SK-N-MC (cell line): ENCODE measurements around the gene CDK7.
"Not testable (repeated sequence)": the region's sequence is repeated elsewhere in the genome, so short reads cannot be mapped to it uniquely, and the experiment has no call there.

Experiments
- DNase-seq: peaks from one replicate; pipeline ENCODE4 v3.0.0-alpha.2; 2011; ENCODE audit warnings: low read depth, low spot score
- H3K27ac ChIP-seq: fragments of 200-600 bp; sonication (generic); 2 replicates; pipeline ENCODE4 v1.5.1; 2016; ENCODE audit warnings: mixed run types
- H3K36me3 ChIP-seq: fragments of 200-600 bp; sonication (generic); 2 replicates; pipeline ENCODE4 v1.6.1; 2017; ENCODE audit warnings: antibody characterized with exemption, low read length, mixed read lengths; ENCODE audit not compliant: insufficient read depth
- H3K4me3 ChIP-seq: fragments of 200-600 bp; sonication (generic); 2 replicates; pipeline ENCODE4 v1.5.1; 2016
- H3K9ac ChIP-seq: fragments of 200-600 bp; sonication (generic); 2 replicates; pipeline ENCODE4 v1.8.0; 2017; ENCODE audit warnings: mixed run types, mixed read lengths; ENCODE audit not compliant: insufficient read length
- H3K9me3 ChIP-seq: fragments of 200-600 bp; sonication (generic); 2 replicates; pipeline ENCODE4 v1.6.1; 2017; ENCODE audit warnings: low read depth, mild to moderate bottlenecking, antibody characterized with exemption, low read length, moderate library complexity, mixed read lengths
- EZH2 ChIP-seq: fragments of 200-600 bp; sonication (generic); IDR thresholded peaks from one replicate; pipeline ENCODE4 v1.6.1; 2017; ENCODE audit warnings: antibody characterized with exemption
- FOXP2 ChIP-seq: optimal IDR thresholded peaks from 2 replicates; pipeline ENCODE3; 2011; ENCODE audit warnings: mild to moderate bottlenecking, moderate library complexity; ENCODE audit not compliant: insufficient read depth; ENCODE audit errors: extremely low read length, control extremely low read depth
- POLR2AphosphoS5 ChIP-seq: IDR thresholded peaks from 2 replicates; pipeline ENCODE4 v1.6.1; 2012; ENCODE audit warnings: mild to moderate bottlenecking, low read depth, low read length, borderline replicate concordance

The CDK7 gene

GRCh38 chr5:69248019-69248418 is 13.3 kb downstream of the CDK7 start:
- Histone ChIP-seq H3K9ac (no peak overlapping the region), H3K9me3 (0 out of 2 replicates have a peak, but pooled peaks cover 2% of the 10 kb centered on the region), H3K27ac (no peak overlapping the region), H3K4me3 (no peak overlapping the region), H3K36me3 (peaks cover 14% of the 10 kb centered on the region; the same call in 1 of the 2 replicates)
- no peak for TF ChIP-seq EZH2
- no peak for TF ChIP-seq FOXP2
- no peak for TF ChIP-seq POLR2AphosphoS5
- DNase-seq = no peak

- H3K36me3 ChIP-seq = 0 out of 2 replicates have a peak, but pooled peaks cover 8% of the 10 kb centered on the region
- H3K4me3 ChIP-seq = no peak overlapping the region
- 0 out of 2 replicates have a peak, but pooled peaks cover 2% of the 10 kb centered on the region for H3K9me3 ChIP-seq
- no peak overlapping the region for H3K27ac ChIP-seq
- no peak for DNase-seq
- TF ChIP-seq EZH2 (no peak), FOXP2 (no peak), POLR2AphosphoS5 (no peak)
- H3K9ac ChIP-seq = no peak overlapping the region
Observed at GRCh38 chr5:69250593-69250992, 15.9 kb downstream of the CDK7 start.

DNA sequence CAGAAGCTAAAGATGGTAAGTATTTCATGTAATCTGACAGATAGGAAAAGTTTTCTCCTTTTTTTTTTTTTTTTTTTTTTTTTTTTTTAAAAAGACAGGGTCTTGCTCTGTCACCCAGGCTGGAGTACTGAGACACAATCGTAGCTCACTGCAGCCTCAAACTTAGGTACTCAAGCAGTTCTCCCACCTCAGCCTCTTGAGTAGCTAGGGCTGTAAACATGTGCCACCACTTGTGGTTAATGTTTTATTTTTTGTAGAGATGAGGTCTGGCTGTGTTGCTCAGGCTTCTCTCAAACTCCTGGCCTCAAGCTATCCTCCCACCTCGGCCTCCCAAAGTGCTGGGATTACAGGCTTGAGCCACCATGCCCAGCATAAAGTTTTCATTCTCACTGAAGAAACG is 17.8 kb downstream of the CDK7 start:
- 0 out of 2 replicates have a peak overlapping the region, but pooled peaks have one; percentile 49 for H3K27ac ChIP-seq
- H3K4me3 ChIP-seq = no peak overlapping the region
- TF ChIP-seq POLR2AphosphoS5 (no peak), EZH2 (no peak), FOXP2 (no peak)
- no peak for DNase-seq
- H3K9ac ChIP-seq = no peak overlapping the region
- H3K36me3 ChIP-seq = peaks cover 11% of the 10 kb centered on the region
- H3K9me3 ChIP-seq = 0 out of 2 replicates have a peak, but pooled peaks cover 2% of the 10 kb centered on the region

DNA sequence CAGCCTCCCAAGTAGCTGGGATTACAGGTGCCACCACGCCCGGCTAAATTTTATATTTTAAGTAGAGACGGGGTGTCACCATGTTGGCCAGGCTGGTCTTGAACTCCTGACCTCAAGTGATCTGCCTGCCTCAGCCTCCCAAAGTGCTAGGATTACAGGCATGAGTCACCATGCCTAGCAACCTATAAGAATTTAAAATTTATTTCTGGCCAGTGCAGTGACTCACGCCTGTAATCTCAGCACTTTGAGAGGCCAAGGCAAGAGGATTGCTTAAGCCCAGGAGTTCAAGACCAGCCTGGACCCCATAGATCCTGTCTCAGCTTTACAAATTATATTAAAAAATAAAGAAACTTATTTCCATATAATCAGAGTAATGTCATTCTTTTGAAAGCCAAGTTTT is 21.3 kb downstream of the CDK7 start:
- not testable (repeated sequence) for DNase-seq, H3K9me3 ChIP-seq, H3K27ac ChIP-seq, H3K9ac ChIP-seq, H3K4me3 ChIP-seq
- peaks cover 29% of the 10 kb centered on the region for H3K36me3 ChIP-seq

- H3K9me3 ChIP-seq = no peaks in the 10 kb centered on the region
- no peak for DNase-seq
- H3K9ac ChIP-seq = no peak overlapping the region
- peaks cover 33% of the 10 kb centered on the region for H3K36me3 ChIP-seq
- H3K27ac ChIP-seq = no peak overlapping the region
- TF ChIP-seq EZH2 (no peak), POLR2AphosphoS5 (no peak), FOXP2 (no peak)
- H3K4me3 ChIP-seq = no peak overlapping the region
Observed at GRCh38 chr5:69257577-69257976, 22.9 kb downstream of the CDK7 start.

GRCh38 chr5:69261034-69261433 is 26.3 kb downstream of the CDK7 start:
- TF ChIP-seq POLR2AphosphoS5 (no peak), FOXP2 (no peak), EZH2 (no peak)
- H3K9me3 ChIP-seq = no peaks in the 10 kb centered on the region
- no peak overlapping the region for H3K4me3 ChIP-seq
- no peak for DNase-seq
- H3K36me3 ChIP-seq = peaks cover 52% of the 10 kb centered on the region
- no peak overlapping the region for H3K27ac ChIP-seq
- H3K9ac ChIP-seq = no peak overlapping the region

DNA sequence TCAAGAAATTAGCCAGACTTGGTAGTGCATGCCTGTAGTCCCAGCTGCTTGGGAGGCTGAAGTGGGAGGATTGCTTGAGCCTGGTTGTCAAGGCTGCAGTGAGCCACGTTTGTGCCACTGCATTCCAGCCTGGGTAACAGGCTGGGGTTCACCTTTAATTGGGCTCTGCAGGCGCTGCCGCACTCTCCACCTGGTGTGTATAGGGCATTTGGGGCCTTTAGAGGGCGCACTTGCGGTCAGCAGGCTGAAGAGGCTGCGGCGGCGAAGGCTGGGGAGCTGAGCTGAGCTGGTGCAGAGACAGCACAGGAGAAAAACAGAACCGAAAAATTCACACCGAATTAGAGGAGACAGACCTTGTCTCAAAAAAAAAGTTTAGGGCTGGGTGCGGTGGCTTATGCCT is 31.2 kb downstream of the CDK7 start:
- DNase-seq = no peak
- no peak overlapping the region for H3K4me3 ChIP-seq
- no peaks in the 10 kb centered on the region for H3K9me3 ChIP-seq
- H3K36me3 ChIP-seq = peaks cover 51% of the 10 kb centered on the region
- H3K27ac ChIP-seq = no peak overlapping the region
- TF ChIP-seq POLR2AphosphoS5 (no peak), EZH2 (no peak), FOXP2 (no peak)
- no peak overlapping the region for H3K9ac ChIP-seq

GRCh38 chr5:69268899-69269298 is 34.2 kb downstream of the CDK7 start:
- Histone ChIP-seq H3K4me3 (no peak overlapping the region), H3K9me3 (no peaks in the 10 kb centered on the region), H3K27ac (peak overlapping the region; percentile 81), H3K9ac (no peak overlapping the region), H3K36me3 (peaks cover 48% of the 10 kb centered on the region)
- no peak for DNase-seq
- TF ChIP-seq POLR2AphosphoS5 = no peak
- TF ChIP-seq FOXP2 = no peak
- no peak for TF ChIP-seq EZH2

DNA sequence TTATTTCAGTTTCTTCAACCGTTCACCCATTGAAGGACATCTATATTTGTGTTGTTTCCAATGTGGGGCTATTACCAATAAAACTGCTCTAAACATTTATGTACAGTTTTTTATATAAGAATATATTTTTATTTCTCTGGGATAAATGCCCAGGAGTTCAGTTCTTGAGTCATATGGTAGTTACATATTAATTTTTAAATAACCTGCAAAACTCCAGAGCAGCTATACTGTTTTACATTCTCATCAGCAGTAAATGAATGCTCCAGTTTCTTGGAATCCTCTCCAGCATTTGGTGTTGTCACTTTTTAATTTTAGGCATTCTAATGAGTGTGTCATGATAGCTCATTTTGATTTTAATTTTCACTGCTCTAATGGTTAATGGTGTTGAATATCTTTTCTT is 36.2 kb downstream of the CDK7 start:
- Histone ChIP-seq H3K27ac (peak overlapping the region; percentile 28; the same call in 1 of the 2 replicates), H3K9me3 (no peaks in the 10 kb centered on the region), H3K4me3 (no peak overlapping the region), H3K9ac (no peak overlapping the region), H3K36me3 (peaks cover 46% of the 10 kb centered on the region)
- TF ChIP-seq POLR2AphosphoS5 (no peak), EZH2 (no peak), FOXP2 (no peak)
- no peak for DNase-seq
